H1 (cell line): ENCODE data around the gene SMARCA2. TPM values are rescaled to one million over a fixed set of nuclear protein-coding genes. Genes with fewer than 3 reads are reported as not detected.

Source experiments
- CTCF ChIA-PET: fragments of 300-600 bp; sonication (Branson Sonifier 250); formaldehyde crosslinking; loops from one replicate; lab custom pipeline; 2021; ENCODE audit not compliant: partially characterized antibody; lab: Charles Lee
- POLR2A ChIA-PET: fragments of 300-600 bp; sonication (Branson Sonifier 250); formaldehyde crosslinking; loops from one replicate; lab custom pipeline; 2021; ENCODE audit warnings: inconsistent platforms; ENCODE audit not compliant: partially characterized antibody; lab: Charles Lee
- DNase-seq, 2 experiments: peaks; one replicate each; pipeline versions ENCODE4 v3.0.0 to v3.0.0-alpha.2; 2010 to 2022; ENCODE audit warnings: low spot score in 2 of 2, low read depth in 1 of 2, mixed read lengths in 1 of 2
- FAIRE-seq: peaks from 2 replicates; lab custom pipeline; 2011; peaks lifted over from hg19 to GRCh38; lab: Jason Lieb, UNC
- H2AFZ ChIP-seq: 2 replicates; pipeline ENCODE4 v1.8.1; 2012; ENCODE audit warnings: low read length, inconsistent platforms
- H2AK5ac ChIP-seq: 2 replicates; pipeline ENCODE4 v1.6.1; 2013; ENCODE audit warnings: low read depth, low read length
- H2BK120ac ChIP-seq: replicated peaks from 2 replicates; pipeline ENCODE3; 2013; ENCODE audit warnings: low read depth, low read length, inconsistent platforms
- H2BK12ac ChIP-seq: 2 replicates; pipeline ENCODE4 v1.6.1; 2013; ENCODE audit warnings: low read depth, low read length
- H2BK15ac ChIP-seq: 2 replicates; pipeline ENCODE4 v1.6.1; 2013; ENCODE audit warnings: low read length
- H2BK20ac ChIP-seq: 2 replicates; pipeline ENCODE4 v1.6.1; 2013; ENCODE audit warnings: low read length
- H2BK5ac ChIP-seq: 2 replicates; pipeline ENCODE4 v1.6.1; 2013; ENCODE audit warnings: low read depth, low read length
- H3K14ac ChIP-seq: 2 replicates; pipeline ENCODE4 v1.6.1; 2013; ENCODE audit warnings: inconsistent platforms; ENCODE audit not compliant: insufficient read length
- H3K18ac ChIP-seq: 2 replicates; pipeline ENCODE4 v1.6.1; 2013; ENCODE audit warnings: low read length; ENCODE audit errors: extremely low read depth
- H3K23ac ChIP-seq: 2 replicates; pipeline ENCODE4 v1.6.1; 2013; ENCODE audit warnings: inconsistent platforms; ENCODE audit not compliant: insufficient read length
- H3K23me2 ChIP-seq: 2 replicates; pipeline ENCODE4 v1.6.1; 2013; ENCODE audit warnings: low read depth, low read length
- H3K27ac ChIP-seq: 2 replicates; pipeline ENCODE4 v1.6.1; 2011; ENCODE audit warnings: low read depth, low read length, inconsistent platforms
- H3K27me3 ChIP-seq, 4 experiments: replicated peaks in 1 of 4; 1 replicate in 1 of 4; 2 replicates in 3 of 4; pipeline versions ENCODE4 v1.6.1 to v1.8.1; 2011 to 2013; ENCODE audit warnings: low read length in 3 of 4, mild to moderate bottlenecking in 3 of 4, inconsistent platforms in 2 of 4, mixed read lengths in 2 of 4, moderate library complexity in 1 of 4; ENCODE audit not compliant: control insufficient read depth in 3 of 4, insufficient read depth in 3 of 4; ENCODE audit errors: extremely low read depth in 1 of 4
- H3K36me3 ChIP-seq, 4 experiments: 2 replicates each; pipeline versions ENCODE4 v1.6.1 to v1.8.1; 2011 to 2013; ENCODE audit warnings: mild to moderate bottlenecking in 4 of 4, low read length in 3 of 4, moderate library complexity in 2 of 4, control low read depth in 1 of 4, inconsistent platforms in 1 of 4; ENCODE audit not compliant: insufficient read depth in 4 of 4, control insufficient read depth in 2 of 4
- H3K4ac ChIP-seq: replicated peaks from 2 replicates; pipeline ENCODE3; 2013; ENCODE audit warnings: low read length, low read depth, mixed read lengths, inconsistent platforms; ENCODE audit not compliant: insufficient read length
- H3K4me1 ChIP-seq, 4 experiments: replicated peaks in 1 of 4; 1 replicate in 1 of 4; 2 replicates in 3 of 4; pipeline versions ENCODE4 v1.6.1 to v1.8.1; 2011 to 2013; ENCODE audit warnings: low read length in 3 of 4, inconsistent platforms in 2 of 4, mixed read lengths in 1 of 4; ENCODE audit not compliant: insufficient read depth in 4 of 4, control insufficient read depth in 3 of 4
- H3K4me2 ChIP-seq, 2 experiments: 2 replicates each; pipeline versions ENCODE4 v1.6.1 to v1.8.1; 2011 to 2013; ENCODE audit warnings: low read depth in 2 of 2, low read length in 2 of 2, control low read depth in 1 of 2, inconsistent platforms in 1 of 2, mild to moderate bottlenecking in 1 of 2; ENCODE audit not compliant: insufficient read depth in 1 of 2
- H3K4me3 ChIP-seq, 4 experiments: fragments of 200-600, 300-600 bp in 1 of 4; sonication (generic), shearing (Covaris generic), sonication (Bioruptor Twin) in 1 of 4; 2 replicates each; pipeline versions ENCODE4 v1.5.1 to v1.8.1; 2011 to 2016; ENCODE audit warnings: low read length in 4 of 4, low read depth in 3 of 4, control low read depth in 2 of 4, inconsistent platforms in 2 of 4, mild to moderate bottlenecking in 2 of 4, mixed read lengths in 1 of 4, moderate library complexity in 1 of 4; ENCODE audit not compliant: insufficient read depth in 2 of 4; ENCODE audit errors: extremely low read depth in 1 of 4
- H3K56ac ChIP-seq: replicated peaks from 2 replicates; pipeline ENCODE3; 2013; ENCODE audit warnings: low read depth, mild to moderate bottlenecking, mixed read lengths, low read length, inconsistent platforms; ENCODE audit not compliant: insufficient read length
- H3K79me1 ChIP-seq: 2 replicates; pipeline ENCODE4 v1.6.1; 2013; ENCODE audit warnings: low read depth, low read length, control low read depth
- H3K79me2 ChIP-seq, 2 experiments: 2 replicates each; pipeline versions ENCODE4 v1.6.1 to v1.8.1; 2012 to 2013; ENCODE audit warnings: low read length in 2 of 2, mild to moderate bottlenecking in 2 of 2, inconsistent platforms in 1 of 2; ENCODE audit not compliant: insufficient read depth in 2 of 2, control insufficient read depth in 1 of 2
- H3K9ac ChIP-seq, 4 experiments: replicated peaks in 1 of 4; 1 replicate in 1 of 4; 2 replicates in 3 of 4; pipeline versions ENCODE4 v1.6.1 to v1.8.1; 2011 to 2013; ENCODE audit warnings: low read depth in 3 of 4, low read length in 3 of 4, control low read depth in 2 of 4, mild to moderate bottlenecking in 2 of 4, moderate library complexity in 2 of 4, inconsistent platforms in 1 of 4; ENCODE audit errors: extremely low read depth in 1 of 4
- H3K9me3 ChIP-seq, 2 experiments: 2 replicates each; pipeline versions ENCODE4 v1.6.1 to v1.8.1; 2012 to 2013; ENCODE audit warnings: mild to moderate bottlenecking in 2 of 2, moderate library complexity in 2 of 2, control low read depth in 1 of 2, inconsistent platforms in 1 of 2, low read depth in 1 of 2, low read length in 1 of 2, mixed read lengths in 1 of 2; ENCODE audit not compliant: insufficient read depth in 2 of 2
- H4K20me1 ChIP-seq, 2 experiments: replicated peaks in 1 of 2; 2 replicates each; pipeline versions ENCODE3 to v1.8.1; 2011 to 2013; ENCODE audit warnings: inconsistent platforms in 2 of 2, low read length in 2 of 2, mild to moderate bottlenecking in 1 of 2; ENCODE audit not compliant: insufficient read depth in 2 of 2, control insufficient read depth in 1 of 2
- H4K5ac ChIP-seq: 2 replicates; pipeline ENCODE4 v1.6.1; 2013; ENCODE audit warnings: low read length, low read depth, mixed read lengths, inconsistent platforms; ENCODE audit not compliant: insufficient read length
- H4K8ac ChIP-seq: 2 replicates; pipeline ENCODE4 v1.8.0; 2013; ENCODE audit warnings: mild to moderate bottlenecking, moderate library complexity, low read length, inconsistent platforms; ENCODE audit not compliant: insufficient read depth; ENCODE audit errors: extremely low read depth
- H4K91ac ChIP-seq: replicated peaks from 2 replicates; pipeline ENCODE3; 2013; ENCODE audit warnings: low read length, mixed read lengths, inconsistent platforms; ENCODE audit not compliant: insufficient read length
- ATF3 ChIP-seq: IDR thresholded peaks from 2 replicates; pipeline ENCODE4 v1.6.1; 2011; ENCODE audit warnings: low read depth, mild to moderate bottlenecking, low read length; ENCODE audit not compliant: insufficient read depth
- BCL11A ChIP-seq, 2 experiments: IDR thresholded peaks; one replicate each; pipeline ENCODE4 v1.6.1; 2011; ENCODE audit warnings: low read depth in 2 of 2, low read length in 2 of 2, mild to moderate bottlenecking in 2 of 2
- CHD1 ChIP-seq: IDR thresholded peaks from 2 replicates; pipeline ENCODE4 v1.6.1; 2012; ENCODE audit warnings: low read depth, low read length, improper control_type of control experiment
- CREB1 ChIP-seq: IDR thresholded peaks from 2 replicates; pipeline ENCODE4 v1.6.1; 2012; ENCODE audit warnings: inconsistent platforms
- GTF2F1 ChIP-seq: IDR thresholded peaks from 2 replicates; pipeline ENCODE4 v1.6.1; 2012; ENCODE audit warnings: low read depth, low read length, improper control_type of control experiment, borderline replicate concordance
- HDAC6 ChIP-seq: IDR thresholded peaks from one replicate; pipeline ENCODE4 v1.7.1; 2012; ENCODE audit warnings: low read depth, mild to moderate bottlenecking, inconsistent platforms, low read length, moderate library complexity
- MAX ChIP-seq: IDR thresholded peaks from 2 replicates; pipeline ENCODE4 v1.6.1; 2012; ENCODE audit warnings: inconsistent platforms
- RAD21 ChIP-seq, 2 experiments: IDR thresholded peaks in 1 of 2; conservative IDR thresholded peaks in 1 of 2; 2 replicates each; pipeline ENCODE4 v1.6.1; 2011; ENCODE audit warnings: low read depth in 2 of 2, low read length in 2 of 2, improper control_type of control experiment in 1 of 2, inconsistent platforms in 1 of 2, mild to moderate bottlenecking in 1 of 2, moderate library complexity in 1 of 2
- RNF2 ChIP-seq: fragments of 200-900, 300-1000 bp; sonication (generic); IDR thresholded peaks from 2 replicates; pipeline ENCODE4 v1.7.1; 2016; ENCODE audit warnings: borderline replicate concordance, low read depth, mild to moderate bottlenecking, antibody characterized with exemption, low read length; ENCODE audit not compliant: poor library complexity, severe bottlenecking; ENCODE audit errors: missing control alignments
- RXRA ChIP-seq: IDR thresholded peaks from 2 replicates; pipeline ENCODE4 v1.6.1; 2011; ENCODE audit warnings: low read depth, mild to moderate bottlenecking, low read length, moderate library complexity; ENCODE audit not compliant: insufficient read depth
- SIX5 ChIP-seq: IDR thresholded peaks from 2 replicates; pipeline ENCODE4 v1.6.1; 2011; ENCODE audit warnings: mild to moderate bottlenecking, low read depth, low read length
- SRF ChIP-seq: IDR thresholded peaks from 2 replicates; pipeline ENCODE4 v1.6.1; 2011; ENCODE audit warnings: mild to moderate bottlenecking, low read depth, low read length, moderate library complexity
- WGBS, 2 experiments: shearing (Covaris generic) in 1 of 2; methylation state at CpG; one replicate each; pipeline versions ENCODE4 v1.1.6 to v1.1.7; 2013 to 2015; ENCODE audit warnings: low lambda C conversion rate in 2 of 2, mixed read lengths in 2 of 2, inconsistent platforms in 1 of 2, low coverage in 1 of 2, missing lambda C conversion rate in 1 of 2; ENCODE audit not compliant: insufficient replicate concordance in 2 of 2, insufficient coverage in 1 of 2, insufficient read length in 1 of 2; ENCODE audit errors: extremely low coverage in 1 of 2, missing lambda C conversion rate in 1 of 2; 5-methylcytosine and 5-hydroxymethylcytosine counted together
- polyA plus RNA-seq, 7 experiments: library from polyadenylated mRNA; depleted of rRNA in 3 of 7; stranded (reverse) in 5 of 7; unstranded in 2 of 7; fragments of >200 nt in 5 of 7; fragments of 200-250 nt in 2 of 7; gene quantifications; 1 replicate in 5 of 7; 2 replicates in 1 of 7; 4 replicates in 1 of 7; pipeline versions ENCODE4 v1.2.1 to v1.2.3, GENCODE V29; 2011 to 2013; ENCODE audit warnings: missing spikeins in 2 of 7, mixed read lengths in 2 of 7
- total RNA-seq: library from RNA; stranded (reverse); fragmentation: NEBNext Ultra II Directional; extraction: Animal tissue kit (Norgen Biotek cat#: 25700); gene quantifications from 2 replicates; pipeline ENCODE4 v1.2.1, GENCODE V29; 2021

Gene SMARCA2
- total and polyA plus RNA-seq, 2 of the 8 experiments (the other 6 are each of a cell fraction or from before 2014, with no cell fraction given) = 6.3 to 21.7 TPM

- Histone ChIP-seq H3K14ac (no peak overlapping the region), H3K9me3 (no peaks in the 10 kb centered on the region), H2AK5ac (peak overlapping the region; percentile 6; the same call in 1 of the 2 replicates), H3K56ac (no peak overlapping the region), H3K18ac (no peak overlapping the region), H4K91ac (no peak overlapping the region), H3K4ac (no peak overlapping the region), H3K23me2 (no peaks in the 10 kb centered on the region), H3K36me3 (no peaks in the 10 kb centered on the region), H2BK20ac (0 out of 2 replicates have a peak overlapping the region, but pooled peaks have one; percentile 11), H4K5ac (no peak overlapping the region), H3K4me3 (no peak overlapping the region), H2AFZ (no peak overlapping the region), H3K23ac (no peak overlapping the region), H3K27me3 (no peaks in the 10 kb centered on the region), H3K79me2 (no peaks in the 10 kb centered on the region), H4K8ac (no peak overlapping the region), H2BK5ac (peak overlapping the region; percentile 86), H3K27ac (0 out of 2 replicates have a peak overlapping the region, but pooled peaks have one; percentile 43), H2BK15ac (no peak overlapping the region), H3K9ac (no peak overlapping the region), H3K79me1 (no peaks in the 10 kb centered on the region), H2BK120ac (peak overlapping the region; percentile 30), H4K20me1 (no peaks in the 10 kb centered on the region), H3K4me2 (peak overlapping the region in 1 of 2 experiments; percentile 13; a peak in 1 of 4 replicates), H3K4me1 (peaks cover 5 to 18% (median 16%) of the 10 kb centered on the region in 4 experiments; a peak in 6 of 7 replicates), H2BK12ac (peak overlapping the region; percentile 65)
- POLR2A ChIA-PET = interaction anchor here (1.1 to 1.9 kb wide), 4 partner anchors 8 to 42 kb away, joined by 3 to 6 read pairs (median 4); no protein-coding TSS in a partner anchor
- CTCF ChIA-PET = interaction anchor here (1.0 to 3.9 kb wide), 7 partner anchors 10 to 64 kb away, joined by 3 to 25 read pairs (median 4); no protein-coding TSS in a partner anchor
- FAIRE-seq (no peak), DNase-seq (no peak)
- WGBS, 2 experiments = 73% methylated on average over 5 of the region's 5 CpGs; no CpG with 5 or more reads in 1 of the 2 experiments
- no peak for TF ChIP-seq RAD21 (IDR thresholded peaks at IDR 0.05 in 1 of 2, conservative IDR thresholded peaks at IDR 0.05 in 1 of 2; ENCODE audit: low read depth in 2 of 2, low read length in 2 of 2)
- TF ChIP-seq RNF2 = no peak
- TF ChIP-seq SIX5 = no peak
- no peak for TF ChIP-seq ATF3
- no peak for TF ChIP-seq SRF
- TF ChIP-seq BCL11A (IDR thresholded peaks at IDR 0.05; ENCODE audit: low read depth in 2 of 2, low read length in 2 of 2) = no peak
- no peak for TF ChIP-seq HDAC6
- no peak for TF ChIP-seq RXRA
- TF ChIP-seq CHD1 = no peak
- TF ChIP-seq GTF2F1 = no peak
- no peak for TF ChIP-seq CREB1
- no peak for TF ChIP-seq MAX
Observed at GRCh38 chr9:2180154-2180553, 165.0 kb downstream of the SMARCA2 start.
